Urinary bladder (tissue), 4 donors: ENCODE measurements around the gene ZBTB46. TPM values are rescaled to one million over a fixed set of nuclear protein-coding genes. Genes with fewer than 3 reads are reported as not detected.
A peak's percentile ranks its signal among the peaks of the same experiment; 100 is the strongest.
"Not testable (repeated sequence)": the region's sequence is repeated elsewhere in the genome, so short reads cannot be mapped to it uniquely, and the experiment has no call there.

Experiments
- DNase-seq: peaks from one replicate; pipeline ENCODE4 v3.0.0-alpha.2; 2015; ENCODE audit errors: extremely low spot score
- H3K27ac ChIP-seq: one replicate; pipeline ENCODE4 v1.5.1; 2013; ENCODE audit warnings: low read depth, mild to moderate bottlenecking, moderate library complexity
- H3K36me3 ChIP-seq: one replicate; pipeline ENCODE4 v1.6.1; 2013; ENCODE audit warnings: mild to moderate bottlenecking, moderate library complexity; ENCODE audit not compliant: insufficient read depth
- H3K4me1 ChIP-seq: one replicate; pipeline ENCODE4 v1.6.1; 2013; ENCODE audit warnings: mild to moderate bottlenecking, moderate library complexity; ENCODE audit not compliant: insufficient read depth
- H3K4me3 ChIP-seq: one replicate; pipeline ENCODE4 v1.5.1; 2013; ENCODE audit warnings: low read depth, low read length
- WGBS: extraction: QIAGEN DNeasy Blood & Tissue Kit; methylation state at CpG from one replicate; pipeline ENCODE4 v1.1.7; 2013; 5-methylcytosine and 5-hydroxymethylcytosine counted together
- polyA plus RNA-seq: library from polyadenylated mRNA; stranded (reverse); fragments of 200-250 nt; gene quantifications from one replicate; pipeline ENCODE4 v1.2.3, GENCODE V29; 2013
- total RNA-seq: library from RNA; depleted of rRNA; stranded (reverse); fragments of >200 nt; gene quantifications from one replicate; pipeline ENCODE4 v1.2.3, GENCODE V29; 2014
- donor health status: healthy with polysubstance abuse.
- donor health status: healthy.

The ZBTB46 gene, protein sequence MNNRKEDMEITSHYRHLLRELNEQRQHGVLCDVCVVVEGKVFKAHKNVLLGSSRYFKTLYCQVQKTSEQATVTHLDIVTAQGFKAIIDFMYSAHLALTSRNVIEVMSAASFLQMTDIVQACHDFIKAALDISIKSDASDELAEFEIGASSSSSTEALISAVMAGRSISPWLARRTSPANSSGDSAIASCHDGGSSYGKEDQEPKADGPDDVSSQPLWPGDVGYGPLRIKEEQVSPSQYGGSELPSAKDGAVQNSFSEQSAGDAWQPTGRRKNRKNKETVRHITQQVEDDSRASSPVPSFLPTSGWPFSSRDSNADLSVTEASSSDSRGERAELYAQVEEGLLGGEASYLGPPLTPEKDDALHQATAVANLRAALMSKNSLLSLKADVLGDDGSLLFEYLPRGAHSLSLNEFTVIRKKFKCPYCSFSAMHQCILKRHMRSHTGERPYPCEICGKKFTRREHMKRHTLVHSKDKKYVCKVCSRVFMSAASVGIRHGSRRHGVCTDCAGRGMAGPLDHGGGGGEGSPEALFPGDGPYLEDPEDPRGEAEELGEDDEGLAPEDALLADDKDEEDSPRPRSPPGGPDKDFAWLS
- total RNA-seq: 10.6 TPM
- polyA plus RNA-seq: 6.7 TPM

DNA sequence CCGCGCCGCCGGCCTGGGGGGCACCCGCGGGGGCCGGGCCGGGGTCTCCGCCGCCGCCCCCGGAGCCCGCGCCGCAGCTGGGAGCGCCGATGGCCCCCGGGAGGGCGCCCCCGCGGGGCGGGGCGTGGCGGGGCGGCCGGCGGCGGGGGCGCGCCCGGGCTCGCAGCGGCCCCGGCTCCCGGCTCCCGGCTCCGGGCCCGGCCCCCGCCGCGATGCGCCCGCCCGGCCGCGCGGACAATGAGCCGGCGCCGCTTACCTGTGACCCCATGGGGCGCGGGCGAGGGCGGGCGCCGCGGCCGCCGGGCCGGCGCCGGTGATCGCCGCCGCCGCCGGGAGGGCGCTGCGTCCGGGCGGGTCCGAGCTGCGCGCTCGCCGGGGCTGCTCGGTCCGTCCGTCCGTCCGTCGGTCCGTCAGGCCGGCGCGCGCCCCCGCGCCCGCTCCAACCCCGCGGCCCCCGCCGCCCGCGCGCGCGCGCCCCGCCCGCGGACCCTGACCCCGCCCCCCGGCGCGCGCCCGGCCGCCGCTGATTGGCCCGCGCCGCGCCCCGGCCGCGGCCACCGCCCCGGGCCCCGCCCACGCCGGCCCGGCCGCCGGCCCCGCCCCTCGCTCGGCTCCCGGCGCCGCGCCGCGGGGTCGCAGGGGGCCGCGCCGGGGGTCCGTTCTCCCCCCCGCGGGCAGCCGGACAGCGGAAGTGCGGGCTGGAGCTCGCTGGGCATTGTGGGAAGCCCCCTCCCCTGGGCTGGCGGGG, at the start of gene ZBTB46:
TSS of gene ZBTB46 (minus strand) at position 424 of the 748 bp plus-strand sequence. CDS start 40,507 bp downstream, outside the sequence.
- Histone ChIP-seq H3K27ac (peak within 1 kb of the TSS; percentile 48), H3K4me3 (peak within 1 kb of the TSS; percentile 85), H3K36me3 (no peaks in the 10 kb centered on the region), H3K4me1 (no peaks in the 10 kb centered on the region)
- WGBS: under 1% methylated on average over 141 of the region's 147 CpGs
- no peak for DNase-seq

- Histone ChIP-seq H3K4me3 (no peak overlapping the region), H3K36me3 (no peaks in the 10 kb centered on the region), H3K27ac (no peak overlapping the region), H3K4me1 (no peaks in the 10 kb centered on the region)
- no peak for DNase-seq
- WGBS: 92% methylated on average over 14 of the region's 14 CpGs
Observed at GRCh38 chr20:63878899-63879663, 48.0 kb upstream of the ZBTB46 start.

DNA sequence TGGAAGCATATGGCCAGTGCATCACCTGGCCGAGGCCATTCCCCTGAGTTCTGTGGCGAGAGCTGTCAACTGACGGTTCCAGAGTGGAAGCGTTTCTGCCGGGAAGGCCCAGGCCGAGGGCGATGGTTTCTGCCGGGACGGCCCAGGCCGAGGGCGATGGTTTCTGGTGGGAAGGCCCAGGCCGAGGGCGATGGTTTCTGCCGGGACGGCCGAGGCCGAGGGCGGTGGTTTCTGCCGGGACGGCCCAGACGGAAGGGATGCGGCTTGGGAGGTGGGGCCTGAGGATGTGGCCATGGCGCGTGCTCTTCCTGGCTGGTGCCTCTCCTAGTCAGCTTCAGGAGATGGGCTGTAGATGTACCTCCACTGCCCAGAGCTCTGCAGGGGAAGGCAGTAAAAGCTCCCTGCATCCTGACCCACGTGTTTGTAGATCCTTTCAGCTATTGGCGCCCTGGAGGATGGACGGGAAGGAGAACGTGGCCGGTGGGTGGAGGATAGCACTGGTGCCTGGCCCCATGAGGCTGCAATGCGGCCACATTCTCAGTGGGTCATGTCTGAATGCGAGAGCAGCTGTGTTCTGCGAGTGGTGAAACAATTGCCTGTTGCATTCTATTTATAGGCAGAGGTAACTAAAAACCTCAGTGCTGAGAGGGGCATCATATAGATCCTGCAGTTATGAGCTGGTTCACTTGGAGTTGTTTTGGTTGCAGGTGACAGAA, 46.8 kb upstream of the ZBTB46 start:
- H3K27ac ChIP-seq: no peak overlapping the region
- no peak overlapping the region for H3K4me3 ChIP-seq
- H3K4me1 ChIP-seq: no peaks in the 10 kb centered on the region
- 90% methylated on average over 32 of the region's 32 CpGs for WGBS
- no peak for DNase-seq
- no peaks in the 10 kb centered on the region for H3K36me3 ChIP-seq

DNA sequence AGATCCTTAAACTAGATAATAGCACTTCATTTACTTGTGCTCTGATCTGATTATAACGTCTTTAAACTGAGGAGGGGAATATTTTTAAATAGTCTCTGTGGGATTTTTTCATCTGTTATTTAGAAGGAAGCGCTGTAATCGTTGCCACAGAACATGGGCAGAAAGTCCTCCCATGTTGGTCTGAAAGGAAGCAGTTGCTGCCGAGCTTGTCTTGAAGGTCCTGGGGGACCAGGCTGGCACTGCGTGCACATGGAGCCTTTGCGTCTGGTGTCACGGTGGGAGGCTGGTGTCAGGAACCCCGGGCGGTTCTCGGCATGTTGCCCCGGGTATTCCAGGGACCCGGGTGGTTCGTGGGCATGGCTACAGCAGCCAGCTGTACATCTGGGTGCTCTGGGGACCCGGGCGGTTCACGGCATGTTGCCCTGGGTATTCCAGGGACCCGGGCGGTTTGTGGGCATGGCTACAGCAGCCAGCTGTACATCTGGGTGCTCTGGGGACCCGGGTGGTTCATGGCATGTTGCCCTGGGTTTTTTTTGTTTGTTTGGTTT, 45.5 kb upstream of the ZBTB46 start:
- WGBS: 94% methylated on average over 19 of the region's 19 CpGs
- Histone ChIP-seq H3K4me3 (no peak overlapping the region), H3K4me1 (no peaks in the 10 kb centered on the region), H3K27ac (no peak overlapping the region), H3K36me3 (no peaks in the 10 kb centered on the region)
- no peak for DNase-seq

- not testable (repeated sequence) for H3K27ac ChIP-seq, H3K36me3 ChIP-seq, H3K4me3 ChIP-seq, H3K4me1 ChIP-seq, DNase-seq
- 94% methylated on average over 7 of the region's 7 CpGs for WGBS
Observed at GRCh38 chr20:63874241-63874640, 43.2 kb upstream of the ZBTB46 start.

GRCh38 chr20:63873477-63873971, 42.5 kb upstream of the ZBTB46 start:
- H3K27ac ChIP-seq: no peak overlapping the region
- no peak overlapping the region for H3K4me3 ChIP-seq
- no peak for DNase-seq
- no peaks in the 10 kb centered on the region for H3K4me1 ChIP-seq
- 82% methylated on average over 14 of the region's 14 CpGs for WGBS
- no peaks in the 10 kb centered on the region for H3K36me3 ChIP-seq

DNA sequence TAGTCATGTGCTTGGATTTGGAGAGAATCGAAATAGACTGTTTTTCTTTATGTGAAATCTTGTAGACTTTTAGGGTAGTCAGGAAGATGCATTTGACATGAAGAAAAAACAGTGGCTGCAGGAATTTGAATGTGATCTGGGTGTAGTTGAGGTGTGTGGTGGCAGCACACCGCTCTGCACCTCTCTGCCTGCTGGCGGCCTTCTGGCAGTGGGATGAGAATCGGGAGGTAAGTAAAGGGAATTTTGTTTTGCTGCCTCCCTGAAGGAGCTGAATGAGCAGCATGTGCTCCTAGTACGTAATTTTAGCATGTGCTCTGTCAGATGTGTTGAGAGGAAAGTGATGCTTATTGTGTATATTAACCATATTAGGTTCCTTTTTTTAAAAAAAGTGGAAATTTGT, 37.2 kb upstream of the ZBTB46 start:
- Histone ChIP-seq H3K4me3 (no peak overlapping the region), H3K27ac (no peak overlapping the region), H3K4me1 (no peaks in the 10 kb centered on the region), H3K36me3 (no peaks in the 10 kb centered on the region)
- DNase-seq: no peak
- 94% methylated on average over 5 of the region's 5 CpGs for WGBS

GRCh38 chr20:63867042-63867441, 36.0 kb upstream of the ZBTB46 start:
- H3K4me1 ChIP-seq, H3K4me3 ChIP-seq: not testable (repeated sequence)
- 94% methylated on average over 13 of the region's 13 CpGs for WGBS

DNA sequence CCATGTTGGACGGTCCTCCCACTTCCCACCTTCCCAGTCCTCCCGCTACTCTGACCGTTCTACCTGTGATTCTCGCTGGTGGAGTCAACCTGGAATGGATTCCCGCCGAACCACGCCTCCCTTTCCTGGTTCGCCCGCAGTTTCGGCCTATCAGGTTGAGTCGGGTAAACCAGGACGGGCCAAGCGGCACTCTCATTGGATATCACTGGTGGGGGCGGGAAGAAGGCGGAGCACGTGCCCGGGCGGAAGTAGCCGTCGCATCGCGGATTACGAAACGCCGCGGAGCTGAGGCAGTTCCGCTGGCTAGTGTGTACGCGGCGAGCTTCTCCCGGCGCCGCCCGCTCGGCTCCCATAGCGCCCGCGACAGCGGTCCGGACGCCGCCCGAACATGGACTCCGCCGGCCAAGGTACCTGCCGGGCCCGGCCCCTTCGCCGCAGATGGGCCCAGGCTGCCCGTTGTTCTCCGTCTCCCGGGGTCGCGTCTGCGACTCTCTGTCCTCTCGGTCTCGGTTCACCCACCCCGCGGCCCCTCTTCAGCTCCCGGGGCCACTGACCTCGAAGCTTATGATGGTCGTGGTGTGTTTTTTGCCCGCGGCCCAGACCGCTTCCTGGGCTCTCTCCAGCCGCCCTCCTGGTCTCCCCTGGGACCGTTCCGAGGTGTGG, 34.0 kb upstream of the ZBTB46 start, which contains the start of gene TPD52L2:
TSS of gene TPD52L2 (plus strand) at position 293 of the 663 bp plus-strand sequence. CDS start at position 389, 96 bp downstream.
- H3K4me3 ChIP-seq: peak within 1 kb of the TSS; percentile 68
- WGBS: under 1% methylated on average over 68 of the region's 68 CpGs
- no peaks in the 10 kb centered on the region for H3K4me1 ChIP-seq
- H3K36me3 ChIP-seq: no peaks in the 10 kb centered on the region
- peak; percentile 96 for DNase-seq
- peak within 1 kb of the TSS; percentile 90 for H3K27ac ChIP-seq

More at GRCh38 chr20:63867042-63867441, 36.0 kb upstream of the ZBTB46 start:
- not testable (repeated sequence) for DNase-seq, H3K27ac ChIP-seq, H3K36me3 ChIP-seq

DNA sequence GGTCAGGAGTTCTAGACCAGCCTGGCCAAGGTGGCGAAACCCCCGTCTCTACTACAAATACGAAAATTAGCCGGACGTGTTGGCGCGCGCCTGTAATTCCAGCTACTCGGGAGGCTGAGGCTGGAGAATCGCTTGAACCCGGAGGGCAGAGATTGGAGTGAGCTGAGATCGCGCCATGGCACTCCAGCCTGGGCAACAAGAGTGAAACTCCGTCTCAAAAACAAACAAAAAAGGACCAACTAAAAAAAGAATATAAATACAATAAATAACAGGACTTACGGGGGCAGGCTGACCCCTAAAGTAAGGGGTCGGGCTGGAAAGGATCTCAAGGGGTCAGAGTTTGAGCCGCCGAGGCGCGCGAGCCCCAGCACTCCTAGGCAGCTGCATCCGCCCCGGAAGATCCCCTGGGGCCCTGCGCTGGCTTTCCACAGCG, 33.5 kb upstream of the ZBTB46 start:
- H3K4me1 ChIP-seq: no peaks in the 10 kb centered on the region
- H3K4me3 ChIP-seq: peak overlapping the region; percentile 59
- peak overlapping the region; percentile 90 for H3K27ac ChIP-seq
- under 1% methylated on average over 25 of the region's 25 CpGs for WGBS
- DNase-seq: no peak
- H3K36me3 ChIP-seq: no peaks in the 10 kb centered on the region

DNA sequence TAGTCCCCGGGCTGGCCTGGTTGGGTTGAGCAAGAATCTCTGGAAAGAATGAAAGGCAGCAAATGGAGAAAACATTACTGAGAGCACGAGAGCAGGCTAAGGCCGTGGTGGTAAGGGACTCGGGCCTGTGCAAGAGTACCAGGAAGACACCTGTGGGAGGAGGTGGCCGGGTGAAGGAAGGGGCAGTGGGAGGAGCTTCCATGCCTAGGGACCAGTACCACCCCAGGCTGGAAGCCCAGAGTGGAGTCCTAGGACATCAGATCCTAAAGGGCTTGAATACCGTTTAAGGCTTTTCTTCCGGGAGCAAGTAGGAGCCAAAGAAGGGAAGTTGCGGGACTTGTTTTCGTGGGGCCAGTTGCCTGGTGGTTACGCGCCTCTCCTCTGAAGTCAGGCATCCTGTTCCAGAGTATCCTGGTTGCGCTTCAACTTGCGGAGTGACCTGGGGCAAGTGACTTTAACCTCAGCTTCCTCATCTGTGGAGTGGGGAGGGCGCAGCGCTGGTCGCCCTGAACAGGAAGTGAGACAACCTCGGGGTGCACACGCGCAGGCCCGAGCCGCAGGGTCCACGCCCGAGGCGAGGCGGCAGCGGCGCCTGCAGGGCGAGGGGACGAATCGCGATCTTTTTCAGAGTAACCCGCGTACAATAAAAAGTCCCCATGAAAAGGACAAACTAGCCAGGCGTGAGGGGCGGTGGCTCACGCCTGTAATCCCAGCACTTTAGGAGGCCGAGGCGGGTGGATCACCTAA, 32.9 kb upstream of the ZBTB46 start:
- DNase-seq: no peak
- Histone ChIP-seq H3K4me3 (peak overlapping the region; percentile 59), H3K4me1 (no peaks in the 10 kb centered on the region), H3K27ac (peak overlapping the region; percentile 90), H3K36me3 (no peaks in the 10 kb centered on the region)
- WGBS: 9% methylated on average over 38 of the region's 38 CpGs
